ENCODE measurements around the gene ZBTB20. TPM values are rescaled to one million over a fixed set of nuclear protein-coding genes. Genes with fewer than 3 reads are reported as not detected.

Gene ZBTB20
- total RNA-seq, 6 experiments from 2014 or later, result 36.7 to 59.4 (median 46.7) TPM

DNA sequence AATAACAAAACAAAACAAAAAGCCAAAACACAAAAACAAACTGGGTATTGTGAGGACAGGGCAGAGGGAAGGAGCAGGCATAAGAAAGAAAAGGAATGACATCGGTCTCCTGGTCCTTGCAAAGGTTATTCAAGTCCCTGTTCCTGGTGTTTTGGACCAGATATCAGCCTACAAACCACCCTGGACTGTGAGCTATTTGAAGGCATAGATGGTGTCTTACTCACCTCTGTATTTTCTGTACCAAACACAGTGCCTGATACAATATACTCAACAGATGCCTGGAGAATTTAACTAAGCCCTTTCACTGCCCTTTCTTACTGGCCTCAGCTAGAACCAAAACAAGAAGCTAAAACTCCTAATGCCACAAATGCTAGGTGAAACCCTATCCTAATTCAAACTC, 656.3 kb downstream of the ZBTB20 start:
- no peaks in the 10 kb centered on the region for H3K27me3 ChIP-seq
- peaks cover 0 to 2% (median 0%) of the 10 kb centered on the region in 4 donors for H3K4me1 ChIP-seq
- ATAC-seq (no peak), DNase-seq (no peak)
- no peak for TF ChIP-seq POLR2A (IDR thresholded peaks at IDR 0.05)
- TF ChIP-seq, protein P1, sequence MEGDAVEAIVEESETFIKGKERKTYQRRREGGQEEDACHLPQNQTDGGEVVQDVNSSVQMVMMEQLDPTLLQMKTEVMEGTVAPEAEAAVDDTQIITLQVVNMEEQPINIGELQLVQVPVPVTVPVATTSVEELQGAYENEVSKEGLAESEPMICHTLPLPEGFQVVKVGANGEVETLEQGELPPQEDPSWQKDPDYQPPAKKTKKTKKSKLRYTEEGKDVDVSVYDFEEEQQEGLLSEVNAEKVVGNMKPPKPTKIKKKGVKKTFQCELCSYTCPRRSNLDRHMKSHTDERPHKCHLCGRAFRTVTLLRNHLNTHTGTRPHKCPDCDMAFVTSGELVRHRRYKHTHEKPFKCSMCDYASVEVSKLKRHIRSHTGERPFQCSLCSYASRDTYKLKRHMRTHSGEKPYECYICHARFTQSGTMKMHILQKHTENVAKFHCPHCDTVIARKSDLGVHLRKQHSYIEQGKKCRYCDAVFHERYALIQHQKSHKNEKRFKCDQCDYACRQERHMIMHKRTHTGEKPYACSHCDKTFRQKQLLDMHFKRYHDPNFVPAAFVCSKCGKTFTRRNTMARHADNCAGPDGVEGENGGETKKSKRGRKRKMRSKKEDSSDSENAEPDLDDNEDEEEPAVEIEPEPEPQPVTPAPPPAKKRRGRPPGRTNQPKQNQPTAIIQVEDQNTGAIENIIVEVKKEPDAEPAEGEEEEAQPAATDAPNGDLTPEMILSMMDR (IDR thresholded peaks at IDR 0.05), result no peak
- no peak overlapping the region for H3K27ac ChIP-seq
- H3K4me3 ChIP-seq, result no peak overlapping the region
- H3K36me3 ChIP-seq, result no peaks in the 10 kb centered on the region
- intact Hi-C loops (cut with DNase I), result no loop called here
- no peaks in the 10 kb centered on the region for H3K9me3 ChIP-seq
- WGBS (ENCODE audit: insufficient coverage, low coverage, low lambda C conversion rate, missing lambda C conversion rate), result 85% methylated on average over 1 of the region's 1 CpG

DNA sequence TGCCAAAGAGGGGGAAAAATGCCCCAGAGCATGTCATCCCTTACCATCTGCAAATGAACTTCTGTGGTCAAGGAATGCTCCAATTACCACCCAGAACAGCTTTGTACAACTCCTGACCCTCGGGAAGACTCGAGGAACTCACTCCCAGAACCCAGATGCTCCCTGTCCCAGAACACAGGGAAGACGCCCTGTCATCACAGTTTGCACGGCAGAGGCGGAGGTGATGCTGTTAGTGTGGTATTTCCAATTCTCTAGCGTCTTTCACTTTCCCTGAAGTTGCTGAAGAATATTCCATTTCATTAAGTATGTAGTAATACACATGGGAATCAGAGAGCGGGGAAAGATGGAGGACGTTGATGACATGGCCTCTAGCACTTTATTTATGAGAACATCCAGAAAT, 659.6 kb downstream of the ZBTB20 start:
- TF ChIP-seq POLR2A (IDR thresholded peaks at IDR 0.05), result no peak
- TF ChIP-seq, protein P1 (IDR thresholded peaks at IDR 0.05), result no peak
- Histone ChIP-seq H3K36me3 (no peaks in the 10 kb centered on the region), H3K4me1 (no peaks in the 10 kb centered on the region), H3K27me3 (no peaks in the 10 kb centered on the region), H3K9me3 (no peaks in the 10 kb centered on the region), H3K4me3 (no peak overlapping the region), H3K27ac (no peak overlapping the region)
- ATAC-seq, result no peak
- intact Hi-C loops (cut with DNase I), result no loop called here
- DNase-seq, result no peak
- 97% methylated on average over 8 of the region's 8 CpGs for WGBS (ENCODE audit: insufficient coverage, low coverage, low lambda C conversion rate, missing lambda C conversion rate)

DNA sequence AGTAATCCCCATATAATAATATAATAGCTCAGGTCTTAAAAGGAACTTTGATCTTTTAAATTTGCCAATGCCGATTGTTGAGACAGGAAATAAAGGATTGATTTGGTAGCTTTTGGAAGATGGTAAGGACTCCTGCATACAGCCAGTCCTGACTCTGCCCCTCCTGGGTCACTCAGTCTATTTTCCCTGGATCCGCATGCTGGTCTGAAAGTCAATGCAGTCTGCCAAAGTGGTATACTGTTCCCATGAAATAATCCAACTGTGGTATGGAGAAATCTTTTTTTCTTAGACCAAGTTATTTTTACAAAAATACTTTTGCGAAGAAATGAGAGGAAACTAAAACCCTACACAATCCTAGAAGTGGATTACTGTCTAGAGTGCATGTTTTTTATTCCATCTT, 662.2 kb downstream of the ZBTB20 start:
- TF ChIP-seq POLR2A (IDR thresholded peaks at IDR 0.05), result no peak
- TF ChIP-seq, protein P1 (IDR thresholded peaks at IDR 0.05), result no peak
- intact Hi-C loops (cut with DNase I), result no loop called here
- Histone ChIP-seq H3K9me3 (no peaks in the 10 kb centered on the region), H3K27me3 (no peaks in the 10 kb centered on the region), H3K4me1 (peaks cover 0 to 8% (median 0%) of the 10 kb centered on the region in 4 donors), H3K36me3 (no peaks in the 10 kb centered on the region), H3K27ac (no peak overlapping the region), H3K4me3 (no peak overlapping the region)
- no peak for DNase-seq
- ATAC-seq, result peak in 1 of 4 donors; percentile 30
- WGBS (ENCODE audit: insufficient coverage, low coverage, low lambda C conversion rate, missing lambda C conversion rate), result 64% methylated on average over 3 of the region's 3 CpGs

DNA sequence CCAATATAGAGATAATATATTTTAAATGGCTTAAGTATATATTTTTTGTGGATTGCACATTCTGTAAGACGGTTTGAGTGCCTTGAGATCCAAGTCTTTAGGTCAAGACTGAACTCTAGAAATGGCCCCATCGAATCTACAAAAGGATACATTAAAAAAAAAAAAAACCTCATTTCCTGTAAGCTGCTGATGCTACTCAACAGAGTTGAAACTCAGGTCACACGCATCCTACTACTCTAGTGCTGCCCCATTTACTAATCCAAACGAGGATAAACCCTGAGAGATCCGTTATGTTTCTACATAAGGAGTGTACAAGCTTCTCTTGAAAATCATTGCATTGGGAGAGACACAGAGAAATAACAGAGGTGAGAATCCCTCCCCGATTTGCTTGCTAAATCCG, 666.0 kb downstream of the ZBTB20 start:
- ATAC-seq, result no peak
- no peaks in the 10 kb centered on the region for H3K27me3 ChIP-seq
- H3K27ac ChIP-seq, result no peak overlapping the region
- 87% methylated on average over 6 of the region's 7 CpGs for WGBS (ENCODE audit: insufficient coverage, low coverage, low lambda C conversion rate, missing lambda C conversion rate)
- no peak for TF ChIP-seq POLR2A (IDR thresholded peaks at IDR 0.05)
- TF ChIP-seq, protein P1 (IDR thresholded peaks at IDR 0.05), result no peak
- intact Hi-C loops (cut with DNase I), result no loop called here
- peaks cover 0 to 8% (median 0%) of the 10 kb centered on the region in 4 donors for H3K4me1 ChIP-seq
- no peak for DNase-seq
- H3K4me3 ChIP-seq, result no peak overlapping the region
- H3K9me3 ChIP-seq, result no peaks in the 10 kb centered on the region
- no peaks in the 10 kb centered on the region for H3K36me3 ChIP-seq

DNA sequence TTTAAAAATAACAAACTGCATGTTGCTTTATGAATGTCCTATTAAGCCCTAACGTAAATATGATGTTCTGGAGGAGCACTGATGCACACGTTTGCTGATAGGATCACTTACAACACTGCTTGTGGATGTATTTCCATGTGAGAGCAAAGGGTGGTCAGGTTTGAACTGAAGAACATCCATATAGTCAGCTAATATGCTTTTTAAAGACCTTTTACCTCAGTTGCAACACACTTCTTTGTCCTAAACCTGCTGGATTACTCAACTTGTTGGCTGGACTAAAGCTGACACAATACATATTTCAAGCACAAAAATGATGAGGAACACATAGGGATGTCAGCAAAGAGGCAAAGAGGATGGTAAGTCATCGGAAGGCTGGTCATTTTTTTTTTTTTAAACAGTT, 666.6 kb downstream of the ZBTB20 start:
- 47% methylated on average over 3 of the region's 3 CpGs for WGBS (ENCODE audit: insufficient coverage, low coverage, low lambda C conversion rate, missing lambda C conversion rate)
- Histone ChIP-seq H3K4me3 (no peak overlapping the region), H3K4me1 (peaks cover 0 to 8% (median under 1%) of the 10 kb centered on the region in 4 donors), H3K36me3 (no peaks in the 10 kb centered on the region), H3K9me3 (no peaks in the 10 kb centered on the region), H3K27me3 (no peaks in the 10 kb centered on the region), H3K27ac (no peak overlapping the region)
- no peak for DNase-seq
- intact Hi-C loops (cut with DNase I), result no loop called here
- ATAC-seq, result peak; percentile 53 to 85 (median 82)
- TF ChIP-seq POLR2A (IDR thresholded peaks at IDR 0.05), result no peak
- TF ChIP-seq, protein P1 (IDR thresholded peaks at IDR 0.05), result no peak

Data from right lobe of liver (tissue), 6 donors.